OCI-LY1 (cell line): ENCODE data around the gene EPB41L2.

Experiments
- EZH2 ChIP-seq: fragments of 200-600 bp; sonication (generic), shearing (Covaris generic); IDR thresholded peaks from 2 replicates; pipeline ENCODE4 v1.8.0; 2017; ENCODE audit warnings: borderline replicate concordance, mixed run types, mild to moderate bottlenecking, antibody characterized with exemption, low read length, moderate library complexity, mixed read lengths
- TF ChIP-seq, protein P1 (sequence below): fragments of 200-600 bp; sonication (generic), shearing (Covaris generic); IDR thresholded peaks from 2 replicates; pipeline ENCODE4 v1.5.1; 2017; ENCODE audit warnings: mild to moderate bottlenecking, antibody characterized with exemption, low read length, moderate library complexity, mixed read lengths

DNA sequence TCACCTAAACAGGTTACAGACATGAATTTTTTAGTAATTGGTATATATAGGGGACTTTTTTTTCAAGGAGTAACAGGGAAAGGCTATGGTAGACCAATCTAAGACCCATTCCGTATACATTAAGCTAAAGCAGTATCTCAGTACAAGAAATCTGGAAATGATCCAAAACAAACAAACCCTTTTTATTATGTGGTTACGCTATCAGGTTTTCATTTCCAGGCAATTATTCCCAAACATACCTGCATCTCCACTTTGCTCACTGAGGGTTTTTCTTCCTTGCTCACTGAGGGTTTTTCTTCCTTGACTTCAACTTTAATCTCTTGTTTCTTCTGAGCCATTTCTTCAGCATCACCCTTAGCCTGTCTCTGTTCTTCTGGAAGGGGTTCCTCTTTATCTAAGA is 107.3 kb downstream of the EPB41L2 start:
- TF ChIP-seq, protein P1, sequence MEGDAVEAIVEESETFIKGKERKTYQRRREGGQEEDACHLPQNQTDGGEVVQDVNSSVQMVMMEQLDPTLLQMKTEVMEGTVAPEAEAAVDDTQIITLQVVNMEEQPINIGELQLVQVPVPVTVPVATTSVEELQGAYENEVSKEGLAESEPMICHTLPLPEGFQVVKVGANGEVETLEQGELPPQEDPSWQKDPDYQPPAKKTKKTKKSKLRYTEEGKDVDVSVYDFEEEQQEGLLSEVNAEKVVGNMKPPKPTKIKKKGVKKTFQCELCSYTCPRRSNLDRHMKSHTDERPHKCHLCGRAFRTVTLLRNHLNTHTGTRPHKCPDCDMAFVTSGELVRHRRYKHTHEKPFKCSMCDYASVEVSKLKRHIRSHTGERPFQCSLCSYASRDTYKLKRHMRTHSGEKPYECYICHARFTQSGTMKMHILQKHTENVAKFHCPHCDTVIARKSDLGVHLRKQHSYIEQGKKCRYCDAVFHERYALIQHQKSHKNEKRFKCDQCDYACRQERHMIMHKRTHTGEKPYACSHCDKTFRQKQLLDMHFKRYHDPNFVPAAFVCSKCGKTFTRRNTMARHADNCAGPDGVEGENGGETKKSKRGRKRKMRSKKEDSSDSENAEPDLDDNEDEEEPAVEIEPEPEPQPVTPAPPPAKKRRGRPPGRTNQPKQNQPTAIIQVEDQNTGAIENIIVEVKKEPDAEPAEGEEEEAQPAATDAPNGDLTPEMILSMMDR = no peak
- TF ChIP-seq EZH2 = no peak
